ENCODE measurements around the gene NELFE.

NELFE gene

DNA sequence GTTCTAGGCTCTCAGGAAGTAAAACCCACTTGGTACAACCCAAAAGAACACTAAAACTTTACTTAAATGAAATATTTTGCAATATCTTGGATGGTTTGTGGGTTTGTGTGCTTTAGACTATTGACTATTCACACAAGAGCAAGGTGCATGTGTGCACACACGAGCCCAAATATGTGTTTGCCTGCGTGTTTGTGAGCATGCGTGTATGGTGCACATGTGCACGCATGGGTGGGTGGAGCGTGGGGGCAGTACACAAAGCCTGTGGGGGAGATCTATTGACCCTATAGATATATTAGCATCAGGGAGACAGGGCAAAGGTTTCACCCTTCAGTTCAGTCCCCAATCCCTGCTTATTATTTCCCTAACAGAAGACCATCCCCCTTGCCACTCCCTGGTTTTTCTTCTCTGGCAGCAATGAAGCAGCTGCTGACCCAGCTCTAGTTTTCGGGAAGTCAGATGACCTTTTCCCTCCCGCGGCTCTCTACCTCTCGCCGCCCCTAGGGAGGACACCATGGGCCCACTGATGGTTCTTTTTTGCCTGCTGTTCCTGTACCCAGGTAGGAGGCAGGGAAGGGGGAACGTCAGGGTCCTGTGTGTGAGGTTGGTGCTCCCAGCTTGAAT, 31.4 kb downstream of the NELFE start, which contains the start of gene C2:
TSS of gene C2 (plus strand) at position 476 of the 621 bp plus-strand sequence. CDS start at position 512, 36 bp downstream.
- no peak for TF ChIP-seq FOXP2 (optimal IDR thresholded peaks at IDR 0.05; ENCODE audit: borderline replicate concordance, extremely low read depth, extremely low read length, insufficient read depth)
- no peak for TF ChIP-seq POLR2AphosphoS5 (IDR thresholded peaks at IDR 0.05; ENCODE audit: low read depth, low read length)
- no peak for TF ChIP-seq TAF1 (IDR thresholded peaks at IDR 0.05; ENCODE audit: borderline replicate concordance, insufficient read depth, low read length)
- TF ChIP-seq, protein P1, sequence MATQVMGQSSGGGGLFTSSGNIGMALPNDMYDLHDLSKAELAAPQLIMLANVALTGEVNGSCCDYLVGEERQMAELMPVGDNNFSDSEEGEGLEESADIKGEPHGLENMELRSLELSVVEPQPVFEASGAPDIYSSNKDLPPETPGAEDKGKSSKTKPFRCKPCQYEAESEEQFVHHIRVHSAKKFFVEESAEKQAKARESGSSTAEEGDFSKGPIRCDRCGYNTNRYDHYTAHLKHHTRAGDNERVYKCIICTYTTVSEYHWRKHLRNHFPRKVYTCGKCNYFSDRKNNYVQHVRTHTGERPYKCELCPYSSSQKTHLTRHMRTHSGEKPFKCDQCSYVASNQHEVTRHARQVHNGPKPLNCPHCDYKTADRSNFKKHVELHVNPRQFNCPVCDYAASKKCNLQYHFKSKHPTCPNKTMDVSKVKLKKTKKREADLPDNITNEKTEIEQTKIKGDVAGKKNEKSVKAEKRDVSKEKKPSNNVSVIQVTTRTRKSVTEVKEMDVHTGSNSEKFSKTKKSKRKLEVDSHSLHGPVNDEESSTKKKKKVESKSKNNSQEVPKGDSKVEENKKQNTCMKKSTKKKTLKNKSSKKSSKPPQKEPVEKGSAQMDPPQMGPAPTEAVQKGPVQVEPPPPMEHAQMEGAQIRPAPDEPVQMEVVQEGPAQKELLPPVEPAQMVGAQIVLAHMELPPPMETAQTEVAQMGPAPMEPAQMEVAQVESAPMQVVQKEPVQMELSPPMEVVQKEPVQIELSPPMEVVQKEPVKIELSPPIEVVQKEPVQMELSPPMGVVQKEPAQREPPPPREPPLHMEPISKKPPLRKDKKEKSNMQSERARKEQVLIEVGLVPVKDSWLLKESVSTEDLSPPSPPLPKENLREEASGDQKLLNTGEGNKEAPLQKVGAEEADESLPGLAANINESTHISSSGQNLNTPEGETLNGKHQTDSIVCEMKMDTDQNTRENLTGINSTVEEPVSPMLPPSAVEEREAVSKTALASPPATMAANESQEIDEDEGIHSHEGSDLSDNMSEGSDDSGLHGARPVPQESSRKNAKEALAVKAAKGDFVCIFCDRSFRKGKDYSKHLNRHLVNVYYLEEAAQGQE (IDR thresholded peaks at IDR 0.05; ENCODE audit: insufficient read depth in 1 of 2, low read depth in 2 of 2, low read length in 2 of 2) = no peak
- TF ChIP-seq SIN3A (IDR thresholded peaks at IDR 0.05; ENCODE audit: borderline replicate concordance, insufficient read depth, low read length) = no peak

DNA sequence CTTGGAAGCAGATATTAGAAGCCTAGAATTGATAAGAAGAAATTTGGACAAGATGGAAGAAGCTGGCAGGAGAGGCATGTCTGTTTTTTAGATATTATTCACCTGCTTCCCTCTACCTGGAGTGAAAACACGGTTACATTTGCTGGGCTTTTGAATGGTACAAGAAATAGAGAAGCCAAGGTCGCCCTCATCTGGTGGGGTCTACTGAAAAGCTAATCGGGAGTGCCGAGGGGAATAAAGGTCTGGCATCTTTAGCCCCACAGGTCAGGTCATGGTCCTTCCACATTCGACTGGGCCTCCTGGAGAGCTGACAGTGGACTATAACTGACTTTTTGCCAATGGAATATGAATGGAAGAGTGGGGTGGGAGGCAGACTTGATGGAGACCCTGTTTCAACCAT, 35.8 kb downstream of the NELFE start:
- TF ChIP-seq POLR2AphosphoS5 (IDR thresholded peaks at IDR 0.05; ENCODE audit: low read depth, low read length) = no peak
- TF ChIP-seq SIN3A (IDR thresholded peaks at IDR 0.05; ENCODE audit: borderline replicate concordance, insufficient read depth, low read length) = no peak
- TF ChIP-seq FOXP2 (optimal IDR thresholded peaks at IDR 0.05; ENCODE audit: borderline replicate concordance, extremely low read depth, extremely low read length, insufficient read depth) = no peak
- TF ChIP-seq, protein P1 (IDR thresholded peaks at IDR 0.05; ENCODE audit: insufficient read depth in 1 of 2, low read depth in 2 of 2, low read length in 2 of 2) = no peak
- no peak for TF ChIP-seq TAF1 (IDR thresholded peaks at IDR 0.05; ENCODE audit: borderline replicate concordance, insufficient read depth, low read length)

DNA sequence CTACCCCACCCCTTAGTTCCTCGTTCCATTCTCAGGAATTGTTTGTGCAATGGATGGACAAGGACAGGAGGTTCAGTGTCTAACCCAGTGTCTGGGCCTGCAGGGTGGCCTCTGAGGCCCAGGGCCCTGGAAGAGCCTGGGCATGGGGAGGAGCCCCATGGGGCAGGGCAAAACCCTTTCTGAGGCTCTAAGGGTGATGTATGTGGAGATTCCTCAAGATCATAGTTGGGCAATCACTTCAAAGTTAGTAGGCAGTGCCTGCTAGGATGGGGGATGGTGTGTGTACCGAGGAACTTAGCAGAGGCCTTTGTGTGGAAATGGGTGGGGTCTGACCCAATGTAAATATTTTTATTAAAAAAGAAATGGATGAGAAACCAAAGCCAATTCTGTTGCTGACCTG, 38.0 kb downstream of the NELFE start:
- TF ChIP-seq FOXP2 (optimal IDR thresholded peaks at IDR 0.05; ENCODE audit: borderline replicate concordance, extremely low read depth, extremely low read length, insufficient read depth) (no peak), SIN3A (IDR thresholded peaks at IDR 0.05; ENCODE audit: borderline replicate concordance, insufficient read depth, low read length) (no peak), POLR2AphosphoS5 (IDR thresholded peaks at IDR 0.05; ENCODE audit: low read depth, low read length) (no peak), TAF1 (IDR thresholded peaks at IDR 0.05; ENCODE audit: borderline replicate concordance, insufficient read depth, low read length) (no peak)
- TF ChIP-seq, protein P1 (IDR thresholded peaks at IDR 0.05; ENCODE audit: insufficient read depth in 1 of 2, low read depth in 2 of 2, low read length in 2 of 2) = no peak

DNA sequence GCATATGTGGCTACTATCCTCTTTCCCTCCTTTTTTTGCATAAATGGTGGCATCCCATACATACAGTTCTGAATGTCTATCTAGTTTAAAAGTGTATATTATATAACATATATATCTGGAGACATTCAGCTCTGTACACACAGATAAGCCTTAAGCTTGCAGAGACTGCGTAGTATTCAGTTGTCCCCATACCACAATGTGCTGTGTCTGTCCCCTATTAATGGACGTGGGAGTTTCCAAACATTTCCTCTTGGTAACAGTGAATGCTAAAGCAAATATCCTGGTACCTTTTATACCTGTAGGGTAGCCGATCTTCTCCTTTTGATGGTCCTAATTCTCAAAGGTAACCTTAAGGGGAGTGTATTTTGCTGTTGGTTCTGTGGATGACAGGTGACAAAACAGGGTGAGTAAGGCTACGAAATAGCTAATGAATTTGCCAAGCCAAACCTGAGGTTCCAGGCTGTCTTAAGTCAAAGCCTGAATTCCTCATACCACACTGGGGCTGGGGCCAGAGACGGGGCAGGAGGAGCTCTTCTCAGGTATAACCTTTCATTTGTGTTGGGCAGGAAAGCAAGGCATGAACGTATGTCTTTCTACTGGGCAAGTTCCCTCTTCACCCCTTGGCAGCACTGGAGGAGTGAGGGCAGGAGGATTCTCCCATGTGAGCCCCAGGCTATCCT, 39.0 kb downstream of the NELFE start:
- TF ChIP-seq SIN3A (IDR thresholded peaks at IDR 0.05; ENCODE audit: borderline replicate concordance, insufficient read depth, low read length) (no peak), TAF1 (IDR thresholded peaks at IDR 0.05; ENCODE audit: borderline replicate concordance, insufficient read depth, low read length) (no peak), FOXP2 (optimal IDR thresholded peaks at IDR 0.05; ENCODE audit: borderline replicate concordance, extremely low read depth, extremely low read length, insufficient read depth) (no peak), POLR2AphosphoS5 (IDR thresholded peaks at IDR 0.05; ENCODE audit: low read depth, low read length) (no peak)
- TF ChIP-seq, protein P1 (IDR thresholded peaks at IDR 0.05; ENCODE audit: insufficient read depth in 1 of 2, low read depth in 2 of 2, low read length in 2 of 2) = no peak
